ENCODE results near the gene PSMB7. TPM values are rescaled to one million over a fixed set of nuclear protein-coding genes. Genes with fewer than 3 reads are reported as not detected.

The PSMB7 gene
- total RNA-seq, 1 donor from 2014 or later: 225 TPM

DNA sequence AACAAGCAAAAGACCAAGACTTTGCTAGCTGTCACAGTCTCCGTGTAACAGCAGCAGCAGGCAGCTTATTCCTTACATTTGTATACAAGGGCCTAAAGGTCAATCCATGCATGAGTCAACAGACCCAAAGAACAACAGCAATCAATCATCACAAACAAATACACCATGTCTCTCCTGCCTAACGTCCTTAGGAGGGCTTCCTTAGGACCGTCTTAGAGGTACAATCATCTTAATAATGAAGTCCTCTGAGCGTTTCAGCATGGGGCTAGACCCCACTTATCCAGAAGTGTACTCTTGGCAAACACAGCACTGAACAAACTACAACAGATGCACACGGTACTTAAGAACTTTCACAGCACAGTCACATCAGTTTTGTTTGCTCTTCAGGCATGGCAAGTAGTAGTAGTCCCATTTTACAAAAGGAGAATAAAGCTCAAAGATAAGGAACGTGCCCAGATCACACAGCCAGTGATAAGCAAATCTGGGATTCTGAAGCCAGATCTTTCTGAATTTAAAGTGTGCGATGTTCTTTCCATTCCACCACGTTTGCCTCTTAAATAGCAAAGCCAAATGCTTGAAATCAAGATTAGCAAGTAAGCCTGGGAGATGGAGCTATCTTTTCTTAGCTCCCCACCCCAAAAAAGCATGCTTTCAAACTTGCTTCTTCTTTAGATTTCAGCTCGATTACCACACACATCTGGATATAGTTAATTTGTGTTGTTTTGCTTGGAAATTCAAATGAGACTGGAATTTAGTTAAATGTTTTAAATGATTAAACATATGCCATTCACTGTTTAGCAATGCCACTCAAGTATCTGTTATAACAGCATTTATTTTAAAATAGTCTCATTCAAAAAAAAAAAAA lies 24.2 kb downstream of the PSMB7 start:
- no peak for DNase-seq
- no peak overlapping the region for H3K27ac Mint-ChIP-seq
- H3K9me3 Mint-ChIP-seq: no peaks in the 10 kb centered on the region
- peaks cover 15% of the 10 kb centered on the region for H3K36me3 Mint-ChIP-seq (ENCODE audit: low read depth)
- peaks cover 33% of the 10 kb centered on the region for H3K4me1 Mint-ChIP-seq
- no peaks in the 10 kb centered on the region for H3K27me3 Mint-ChIP-seq
- H3K4me3 Mint-ChIP-seq: no peak overlapping the region
- intact Hi-C loops (cut with micrococcal nuclease): no loop called here

DNA sequence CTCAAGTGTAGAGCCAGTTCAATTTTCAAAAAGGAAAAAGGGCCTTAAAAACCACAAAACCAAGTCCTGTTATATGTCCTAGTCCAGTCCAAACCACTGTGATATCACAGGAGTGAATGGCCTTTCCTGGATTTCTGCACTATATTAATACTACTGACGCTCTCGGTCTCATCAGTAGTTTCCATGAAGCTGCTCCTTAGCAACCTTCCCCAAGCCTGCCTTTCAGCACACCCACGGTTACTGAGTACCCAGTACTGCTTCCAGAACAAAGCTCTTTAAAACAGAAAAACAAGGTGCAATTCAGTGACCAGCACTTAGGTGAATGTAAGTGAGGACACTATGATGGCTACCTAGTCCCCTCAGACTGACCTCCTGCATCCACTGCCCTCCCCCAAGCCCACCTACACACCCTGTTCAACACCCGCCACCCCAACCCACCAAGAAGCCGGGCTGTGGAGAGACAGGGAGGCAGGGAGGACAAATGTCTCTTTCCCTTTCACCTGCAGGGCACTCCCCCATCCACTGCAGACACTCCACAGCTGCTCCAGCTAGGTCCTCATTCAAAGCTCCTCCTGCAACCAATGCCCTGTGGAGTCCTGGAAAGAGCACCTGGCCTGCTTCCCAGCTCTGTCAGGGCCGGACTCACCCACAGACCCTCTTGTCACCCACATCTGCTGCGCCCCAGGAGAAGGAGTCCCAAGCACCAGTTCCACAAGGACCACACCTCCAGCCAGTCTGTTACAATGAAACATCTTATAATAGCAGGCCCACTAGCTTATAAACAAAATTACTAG lies 25.9 kb downstream of the PSMB7 start:
- H3K9me3 Mint-ChIP-seq: no peaks in the 10 kb centered on the region
- H3K4me1 Mint-ChIP-seq: peaks cover 27% of the 10 kb centered on the region
- H3K4me3 Mint-ChIP-seq: no peak overlapping the region
- intact Hi-C loops (cut with micrococcal nuclease): loop anchor here (10.0 kb wide), 1 partner anchor 265 kb away; no protein-coding TSS in a partner anchor
- H3K27ac Mint-ChIP-seq: no peak overlapping the region
- no peak for DNase-seq
- peaks cover 16% of the 10 kb centered on the region for H3K36me3 Mint-ChIP-seq (ENCODE audit: low read depth)
- H3K27me3 Mint-ChIP-seq: no peaks in the 10 kb centered on the region

- DNase-seq: no peak
- Mint-ChIP-seq H3K9me3 (no peaks in the 10 kb centered on the region), H3K36me3 (ENCODE audit: low read depth) (peaks cover 21% of the 10 kb centered on the region), H3K27ac (no peak overlapping the region), H3K27me3 (no peaks in the 10 kb centered on the region), H3K4me3 (no peak overlapping the region), H3K4me1 (peaks cover 19% of the 10 kb centered on the region)
- intact Hi-C loops (cut with micrococcal nuclease): loop anchor here (10.0 kb wide), 1 partner anchor 264 kb away; no protein-coding TSS in a partner anchor
Measured at GRCh38 chr9:124388275-124389048, 26.8 kb downstream of the PSMB7 start.

DNA sequence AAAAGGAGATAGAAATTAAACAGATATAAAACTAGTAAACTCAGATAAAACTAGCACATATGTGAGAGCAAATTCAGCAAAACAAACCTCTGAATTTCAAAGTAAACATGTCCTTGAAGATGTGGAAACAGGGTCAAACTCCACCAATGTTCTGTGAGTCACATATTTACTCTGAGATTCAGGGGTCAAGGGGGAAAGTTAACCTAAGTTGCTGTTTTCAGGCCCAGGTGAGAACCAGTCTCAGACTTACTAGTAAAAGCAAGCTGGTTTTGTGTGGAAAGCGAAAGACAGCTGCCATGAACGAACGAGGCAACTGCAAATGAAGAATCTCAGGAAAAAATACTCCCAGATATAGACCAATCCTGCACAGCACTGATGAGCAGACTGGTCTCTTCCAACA lies 29.0 kb downstream of the PSMB7 start:
- Mint-ChIP-seq H3K36me3 (ENCODE audit: low read depth) (peaks cover 25% of the 10 kb centered on the region), H3K4me3 (no peak overlapping the region), H3K4me1 (peaks cover 16% of the 10 kb centered on the region), H3K9me3 (no peaks in the 10 kb centered on the region), H3K27ac (no peak overlapping the region), H3K27me3 (no peaks in the 10 kb centered on the region)
- DNase-seq: no peak
- intact Hi-C loops (cut with micrococcal nuclease): loop anchor here (10.0 kb wide), 1 partner anchor 261 kb away; no protein-coding TSS in a partner anchor

- H3K36me3 Mint-ChIP-seq (ENCODE audit: low read depth): peaks cover 23% of the 10 kb centered on the region
- H3K27me3 Mint-ChIP-seq: no peaks in the 10 kb centered on the region
- H3K9me3 Mint-ChIP-seq: no peaks in the 10 kb centered on the region
- no peak for DNase-seq
- no peak overlapping the region for H3K27ac Mint-ChIP-seq
- intact Hi-C loops (cut with micrococcal nuclease): loop anchor here (10.0 kb wide), 1 partner anchor 261 kb away; no protein-coding TSS in a partner anchor
- H3K4me1 Mint-ChIP-seq: peaks cover 12% of the 10 kb centered on the region
- H3K4me3 Mint-ChIP-seq: no peak overlapping the region
Measured at GRCh38 chr9:124385623-124386022, 29.6 kb downstream of the PSMB7 start.

GRCh38 chr9:124384846-124385245 lies 30.4 kb downstream of the PSMB7 start:
- Mint-ChIP-seq H3K4me3 (no peak overlapping the region), H3K27me3 (no peaks in the 10 kb centered on the region), H3K36me3 (ENCODE audit: low read depth) (peaks cover 26% of the 10 kb centered on the region), H3K9me3 (no peaks in the 10 kb centered on the region), H3K27ac (no peak overlapping the region), H3K4me1 (peaks cover 10% of the 10 kb centered on the region)
- no peak for DNase-seq
- intact Hi-C loops (cut with micrococcal nuclease): loop anchor here (10.0 kb wide), 1 partner anchor 260 kb away; no protein-coding TSS in a partner anchor

DNA sequence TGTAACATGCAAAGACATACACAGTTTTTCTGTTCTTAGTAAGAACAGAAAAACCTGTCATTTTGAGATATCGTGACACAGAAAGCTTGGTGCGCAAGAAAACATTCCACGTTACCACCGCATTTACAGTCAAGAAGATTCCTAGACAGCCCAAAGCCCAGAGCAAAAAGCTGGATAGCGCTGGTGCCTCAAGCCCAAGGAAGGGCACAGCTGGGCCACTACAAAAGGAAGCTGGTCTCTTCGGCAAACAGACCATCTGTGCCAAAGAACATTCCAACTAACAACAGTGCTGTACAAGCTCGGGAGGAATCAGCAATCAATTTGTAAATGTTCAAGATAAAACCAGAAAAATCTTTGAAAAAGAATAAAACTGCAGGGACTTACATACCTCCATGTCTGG lies 31.0 kb downstream of the PSMB7 start:
- no peak overlapping the region for H3K4me3 Mint-ChIP-seq
- H3K27me3 Mint-ChIP-seq: no peaks in the 10 kb centered on the region
- peaks cover 29% of the 10 kb centered on the region for H3K36me3 Mint-ChIP-seq (ENCODE audit: low read depth)
- DNase-seq: no peak
- H3K27ac Mint-ChIP-seq: no peak overlapping the region
- H3K9me3 Mint-ChIP-seq: no peaks in the 10 kb centered on the region
- peaks cover 4% of the 10 kb centered on the region for H3K4me1 Mint-ChIP-seq
- intact Hi-C loops (cut with micrococcal nuclease): loop anchor here (10.0 kb wide), 1 partner anchor 259 kb away; no protein-coding TSS in a partner anchor

GRCh38 chr9:124381170-124381945 lies 33.9 kb downstream of the PSMB7 start:
- H3K4me3 Mint-ChIP-seq: no peak overlapping the region
- no peaks in the 10 kb centered on the region for H3K4me1 Mint-ChIP-seq
- intact Hi-C loops (cut with micrococcal nuclease): loop anchor here (10.0 kb wide), 1 partner anchor 257 kb away; no protein-coding TSS in a partner anchor
- H3K27me3 Mint-ChIP-seq: no peaks in the 10 kb centered on the region
- H3K9me3 Mint-ChIP-seq: no peaks in the 10 kb centered on the region
- DNase-seq: no peak
- H3K36me3 Mint-ChIP-seq (ENCODE audit: low read depth): peaks cover 39% of the 10 kb centered on the region
- no peak overlapping the region for H3K27ac Mint-ChIP-seq

GRCh38 chr9:124377551-124378406 lies 37.5 kb downstream of the PSMB7 start:
- Mint-ChIP-seq H3K36me3 (ENCODE audit: low read depth) (peaks cover 33% of the 10 kb centered on the region), H3K4me1 (peaks cover 4% of the 10 kb centered on the region)
- intact Hi-C loops (cut with micrococcal nuclease): no loop called here

DNA sequence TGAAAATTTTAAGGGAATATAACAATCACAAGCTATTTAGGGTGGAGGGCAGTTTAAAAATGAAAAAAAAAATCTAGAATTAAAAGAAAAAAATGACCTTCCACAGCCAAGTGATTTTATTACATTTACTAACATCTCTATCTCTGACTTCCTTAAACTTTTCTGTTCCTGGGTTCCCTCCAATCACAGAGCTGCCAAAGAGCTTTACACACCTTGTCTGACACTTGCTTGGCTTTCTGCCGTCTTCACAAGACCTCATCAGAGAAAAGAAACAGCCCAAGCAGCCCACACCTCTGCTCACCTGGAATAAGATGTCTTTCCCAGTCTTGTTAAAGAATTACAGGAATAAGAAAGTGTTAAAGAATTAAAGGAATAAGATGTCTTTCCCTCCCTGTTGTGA lies 38.9 kb downstream of the PSMB7 start:
- peaks cover 31% of the 10 kb centered on the region for H3K36me3 Mint-ChIP-seq (ENCODE audit: low read depth)
- no peaks in the 10 kb centered on the region for H3K27me3 Mint-ChIP-seq
- H3K4me1 Mint-ChIP-seq: peaks cover 4% of the 10 kb centered on the region
- no peak overlapping the region for H3K27ac Mint-ChIP-seq
- no peak for DNase-seq
- no peak overlapping the region for H3K4me3 Mint-ChIP-seq
- intact Hi-C loops (cut with micrococcal nuclease): no loop called here
- H3K9me3 Mint-ChIP-seq: no peaks in the 10 kb centered on the region

More at GRCh38 chr9:124377551-124378406, 37.5 kb downstream of the PSMB7 start:
- no peak for DNase-seq
- Mint-ChIP-seq H3K27me3 (no peaks in the 10 kb centered on the region), H3K27ac (no peak overlapping the region), H3K9me3 (no peaks in the 10 kb centered on the region), H3K4me3 (no peak overlapping the region)

GRCh38 chr9:124375726-124376125 lies 39.5 kb downstream of the PSMB7 start:
- Mint-ChIP-seq H3K9me3 (no peaks in the 10 kb centered on the region), H3K4me3 (no peak overlapping the region), H3K4me1 (peaks cover 4% of the 10 kb centered on the region), H3K27ac (peak overlapping the region; percentile 13), H3K36me3 (ENCODE audit: low read depth) (peaks cover 31% of the 10 kb centered on the region), H3K27me3 (no peaks in the 10 kb centered on the region)
- intact Hi-C loops (cut with micrococcal nuclease): no loop called here
- DNase-seq: no peak

DNA sequence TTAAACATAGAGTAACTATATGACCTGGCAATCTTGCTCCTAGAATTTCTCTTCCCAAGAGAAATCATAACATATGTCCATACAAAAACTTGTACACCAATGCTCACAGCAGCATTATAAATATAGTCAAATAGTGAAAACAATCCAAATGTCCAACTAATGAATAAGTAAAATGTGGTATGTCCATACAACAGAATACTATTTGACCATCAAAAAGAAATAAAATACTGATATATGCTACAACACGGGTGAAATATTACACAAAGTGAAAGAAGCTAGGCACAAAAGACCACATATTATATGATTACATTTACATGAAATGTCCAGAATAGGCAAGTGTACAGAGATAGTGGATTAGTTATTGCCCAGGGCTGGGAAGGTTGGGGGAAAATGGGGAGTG lies 41.4 kb downstream of the PSMB7 start:
- H3K4me1 Mint-ChIP-seq: peaks cover 6% of the 10 kb centered on the region
- H3K9me3 Mint-ChIP-seq: no peaks in the 10 kb centered on the region
- H3K36me3 Mint-ChIP-seq (ENCODE audit: low read depth): peaks cover 19% of the 10 kb centered on the region
- DNase-seq: no peak
- no peak overlapping the region for H3K4me3 Mint-ChIP-seq
- H3K27me3 Mint-ChIP-seq: no peaks in the 10 kb centered on the region
- intact Hi-C loops (cut with micrococcal nuclease): no loop called here
- no peak overlapping the region for H3K27ac Mint-ChIP-seq
